Sigmoid colon (tissue), 7 donors: Measurements from ENCODE around the gene KLHL3. TPM values are rescaled to one million over a fixed set of nuclear protein-coding genes. Genes with fewer than 3 reads are reported as not detected.

Source experiments
- DNase-seq: peaks from one replicate; pipeline ENCODE4 v3.0.0-alpha.2; 2019
- H3K27ac ChIP-seq, 4 donors: fragments of 200-600 bp; sonication (generic); one replicate each; pipeline ENCODE4 v1.5.1; 2016 to 2019; ENCODE audit warnings: mild to moderate bottlenecking in 1 of 4
- H3K27me3 ChIP-seq, 3 donors: fragments of 200-600 bp; sonication (generic); one replicate each; pipeline ENCODE4 v1.5.1; 2019; ENCODE audit warnings: mild to moderate bottlenecking in 1 of 3
- H3K36me3 ChIP-seq, 4 donors: fragments of 200-600 bp; sonication (generic); one replicate each; pipeline ENCODE4 v1.5.1; 2016 to 2019
- H3K4me1 ChIP-seq, 4 donors: fragments of 200-600 bp; sonication (generic); one replicate each; pipeline ENCODE4 v1.5.1; 2017 to 2019
- H3K4me3 ChIP-seq, 4 donors: fragments of 200-600 bp; sonication (generic); one replicate each; pipeline ENCODE4 v1.5.1; 2017 to 2019; ENCODE audit warnings: mild to moderate bottlenecking in 2 of 4, moderate library complexity in 1 of 4
- H3K9me3 ChIP-seq, 4 donors: fragments of 200-600 bp in 3 of 4; sonication (generic) in 3 of 4; one replicate each; pipeline versions ENCODE4 v1.5.1 to v1.6.1; 2013 to 2019
- EP300 ChIP-seq, 4 donors: sonication (generic); formaldehyde crosslinking; IDR thresholded peaks; one replicate each; pipeline ENCODE4 v1.6.1; 2017; ENCODE audit warnings: antibody characterized with exemption in 4 of 4
- POLR2A ChIP-seq, 2 donors: fragments of 450-650 bp; IDR thresholded peaks; one replicate each; pipeline ENCODE4 v1.6.1; 2016; ENCODE audit warnings: antibody characterized with exemption in 2 of 2, mild to moderate bottlenecking in 2 of 2, moderate library complexity in 2 of 2
- POLR2AphosphoS5 ChIP-seq, 4 donors: sonication (generic); formaldehyde crosslinking; IDR thresholded peaks; one replicate each; pipeline ENCODE4 v1.6.1; 2017; ENCODE audit warnings: antibody characterized with exemption in 4 of 4
- WGBS, 2 donors: extraction: QIAGEN DNeasy Blood & Tissue Kit; methylation state at CpG; one replicate each; pipeline ENCODE4 v1.1.7; 2013; 5-methylcytosine and 5-hydroxymethylcytosine counted together
- intact Hi-C: fragments of 100-400 bp; cut with DNase I; formaldehyde crosslinking; loops from one replicate; pipeline ENCODE4 v1.15.1; 2023
- polyA plus RNA-seq, 3 donors: library from polyadenylated mRNA; stranded (reverse); fragments of 200-250 nt; gene quantifications; one replicate each; pipeline ENCODE4 v1.2.3, GENCODE V29; 2013
- total RNA-seq, 4 donors: library from RNA; depleted of rRNA; stranded (reverse); fragments of >200 nt; gene quantifications; one replicate each; pipeline ENCODE4 v1.1.0, GENCODE V29; 2016
- TF ChIP-seq, protein P1 (sequence below), 4 experiments: fragments of 450-650 bp in 3 of 4; fragments of 200-600 bp in 1 of 4; IDR thresholded peaks; one replicate each; pipeline ENCODE4 v1.5.1; 2016 to 2019; ENCODE audit warnings: antibody characterized with exemption in 4 of 4, mild to moderate bottlenecking in 3 of 4, moderate library complexity in 2 of 4
- donor health status: healthy with polysubstance abuse.
- donor health status: Bipolar disorder and iron deficiency.
- donor health status: healthy.

Gene KLHL3
- total and polyA plus RNA-seq, 7 donors, result 0.23 to 5.5 (median 3.5) TPM; not detected in 1

DNA sequence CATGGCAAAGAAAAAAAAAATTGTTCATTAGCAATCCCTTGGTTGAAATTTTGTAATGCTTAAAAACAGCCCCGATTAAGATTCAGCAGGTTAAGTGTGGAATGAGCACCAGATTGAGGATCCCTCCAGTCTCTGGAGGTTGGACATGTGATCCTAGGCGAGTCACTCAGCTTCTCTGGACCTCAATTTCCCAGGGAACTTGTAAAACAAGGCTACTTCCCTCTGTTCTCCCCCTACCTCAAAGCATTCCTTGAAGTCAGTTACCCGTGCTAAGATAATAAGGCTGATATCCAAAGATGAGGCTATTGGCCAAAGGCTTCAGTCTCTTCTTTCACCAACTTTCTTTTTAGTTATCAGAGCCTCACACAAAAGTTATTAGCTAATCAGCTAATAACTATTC, 2.9 kb downstream of the KLHL3 start:
- intact Hi-C loops, result no loop called here
- H3K4me3 ChIP-seq, result no peak overlapping the region
- H3K27me3 ChIP-seq, result no peaks in the 10 kb centered on the region
- no peak for TF ChIP-seq POLR2A (IDR thresholded peaks at IDR 0.05)
- H3K4me1 ChIP-seq, result peaks cover 0 to 19% (median 12%) of the 10 kb centered on the region in 4 donors
- no peak for DNase-seq
- H3K27ac ChIP-seq, result no peak overlapping the region
- 89 to 93% methylated on average over 3 of the region's 3 CpGs for WGBS, 2 donors
- no peaks in the 10 kb centered on the region for H3K9me3 ChIP-seq
- no peaks in the 10 kb centered on the region for H3K36me3 ChIP-seq

DNA sequence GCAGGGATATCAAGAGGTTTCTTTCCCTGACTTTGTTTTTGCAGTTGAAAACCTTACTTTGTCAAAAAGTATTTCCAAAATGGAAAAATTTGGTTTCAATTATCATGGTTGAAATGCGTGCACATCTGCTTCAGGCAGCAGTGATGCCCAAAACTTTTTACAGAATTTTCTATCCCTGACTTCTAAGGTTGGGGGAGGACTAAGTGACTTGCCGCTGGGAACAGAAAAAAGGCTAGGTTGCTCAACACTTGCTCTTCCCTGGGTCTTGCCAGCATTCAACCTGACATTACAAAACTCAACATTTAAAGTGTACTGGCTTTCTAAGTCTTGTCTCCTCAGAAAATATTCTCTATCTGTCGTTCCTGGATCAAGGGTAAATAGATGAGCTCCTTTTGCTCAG, 4.7 kb downstream of the KLHL3 start:
- Histone ChIP-seq H3K27ac (no peak overlapping the region), H3K4me1 (peaks cover 0 to 18% (median 10%) of the 10 kb centered on the region in 4 donors), H3K9me3 (no peaks in the 10 kb centered on the region), H3K36me3 (no peaks in the 10 kb centered on the region), H3K4me3 (no peak overlapping the region), H3K27me3 (no peaks in the 10 kb centered on the region)
- no peak for TF ChIP-seq POLR2AphosphoS5 (IDR thresholded peaks at IDR 0.05)
- DNase-seq, result no peak
- intact Hi-C loops, result no loop called here
- WGBS, 2 donors, result 95 to 96% methylated on average over 3 of the region's 3 CpGs

DNA sequence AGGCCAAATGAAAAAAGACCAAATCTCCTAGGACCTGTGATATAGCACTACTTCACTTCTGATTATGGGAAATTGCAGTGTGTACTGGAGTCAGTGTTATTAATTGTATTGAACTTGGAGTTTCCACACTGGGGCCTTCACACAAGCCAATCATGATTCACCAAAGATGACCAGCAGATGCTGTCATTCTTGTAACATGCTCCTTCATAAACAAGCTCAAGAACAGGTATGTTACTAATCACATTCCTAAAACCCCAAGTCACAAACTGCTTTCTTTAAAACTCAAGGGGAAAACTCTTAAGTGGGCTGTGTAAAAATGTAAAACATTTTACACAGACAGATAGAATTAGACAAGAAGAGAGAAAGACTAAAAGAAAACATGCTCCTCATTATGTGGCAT, 5.6 kb downstream of the KLHL3 start:
- no peak overlapping the region for H3K27ac ChIP-seq
- H3K4me3 ChIP-seq, result no peak overlapping the region
- intact Hi-C loops, result no loop called here
- no peaks in the 10 kb centered on the region for H3K36me3 ChIP-seq
- no peaks in the 10 kb centered on the region for H3K9me3 ChIP-seq
- H3K4me1 ChIP-seq, result peaks cover 0 to 10% (median 2%) of the 10 kb centered on the region in 4 donors
- TF ChIP-seq POLR2AphosphoS5 (IDR thresholded peaks at IDR 0.05), result no peak
- TF ChIP-seq POLR2A (IDR thresholded peaks at IDR 0.05), result no peak
- TF ChIP-seq EP300 (IDR thresholded peaks at IDR 0.05), result no peak
- TF ChIP-seq, protein P1, sequence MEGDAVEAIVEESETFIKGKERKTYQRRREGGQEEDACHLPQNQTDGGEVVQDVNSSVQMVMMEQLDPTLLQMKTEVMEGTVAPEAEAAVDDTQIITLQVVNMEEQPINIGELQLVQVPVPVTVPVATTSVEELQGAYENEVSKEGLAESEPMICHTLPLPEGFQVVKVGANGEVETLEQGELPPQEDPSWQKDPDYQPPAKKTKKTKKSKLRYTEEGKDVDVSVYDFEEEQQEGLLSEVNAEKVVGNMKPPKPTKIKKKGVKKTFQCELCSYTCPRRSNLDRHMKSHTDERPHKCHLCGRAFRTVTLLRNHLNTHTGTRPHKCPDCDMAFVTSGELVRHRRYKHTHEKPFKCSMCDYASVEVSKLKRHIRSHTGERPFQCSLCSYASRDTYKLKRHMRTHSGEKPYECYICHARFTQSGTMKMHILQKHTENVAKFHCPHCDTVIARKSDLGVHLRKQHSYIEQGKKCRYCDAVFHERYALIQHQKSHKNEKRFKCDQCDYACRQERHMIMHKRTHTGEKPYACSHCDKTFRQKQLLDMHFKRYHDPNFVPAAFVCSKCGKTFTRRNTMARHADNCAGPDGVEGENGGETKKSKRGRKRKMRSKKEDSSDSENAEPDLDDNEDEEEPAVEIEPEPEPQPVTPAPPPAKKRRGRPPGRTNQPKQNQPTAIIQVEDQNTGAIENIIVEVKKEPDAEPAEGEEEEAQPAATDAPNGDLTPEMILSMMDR (IDR thresholded peaks at IDR 0.05), result no peak
- no peak for DNase-seq
- H3K27me3 ChIP-seq, result no peaks in the 10 kb centered on the region

DNA sequence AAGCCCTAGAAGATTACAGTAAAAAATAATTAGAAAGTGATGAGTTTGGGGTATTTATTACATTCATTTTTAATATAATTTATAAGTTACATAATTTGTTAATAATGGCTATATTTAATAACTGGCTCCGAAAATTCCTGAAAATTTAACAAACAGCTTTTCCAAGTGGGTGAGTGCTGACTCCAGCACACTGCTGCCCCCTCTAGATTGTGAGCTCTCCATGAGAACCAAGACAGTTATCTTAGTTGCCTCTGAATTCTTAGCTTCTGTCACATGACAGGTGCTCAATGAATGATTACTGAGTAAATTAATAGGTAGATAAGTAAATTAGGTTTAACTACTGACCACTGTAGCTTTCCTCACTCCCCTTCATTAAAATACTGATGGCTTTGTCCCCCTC, 7.8 kb downstream of the KLHL3 start:
- 91 to 98% methylated on average over 1 of the region's 1 CpG for WGBS, 2 donors
- no peak overlapping the region for H3K4me3 ChIP-seq
- DNase-seq, result no peak
- no peaks in the 10 kb centered on the region for H3K36me3 ChIP-seq
- TF ChIP-seq EP300 (IDR thresholded peaks at IDR 0.05) (no peak), POLR2AphosphoS5 (IDR thresholded peaks at IDR 0.05) (no peak), POLR2A (IDR thresholded peaks at IDR 0.05) (no peak)
- TF ChIP-seq, protein P1 (IDR thresholded peaks at IDR 0.05), result no peak
- no peak overlapping the region for H3K27ac ChIP-seq
- no peaks in the 10 kb centered on the region for H3K27me3 ChIP-seq
- no peaks in the 10 kb centered on the region for H3K4me1 ChIP-seq
- H3K9me3 ChIP-seq, result peaks cover 0 to under 1% (median 0%) of the 10 kb centered on the region in 4 donors
- intact Hi-C loops, result no loop called here

DNA sequence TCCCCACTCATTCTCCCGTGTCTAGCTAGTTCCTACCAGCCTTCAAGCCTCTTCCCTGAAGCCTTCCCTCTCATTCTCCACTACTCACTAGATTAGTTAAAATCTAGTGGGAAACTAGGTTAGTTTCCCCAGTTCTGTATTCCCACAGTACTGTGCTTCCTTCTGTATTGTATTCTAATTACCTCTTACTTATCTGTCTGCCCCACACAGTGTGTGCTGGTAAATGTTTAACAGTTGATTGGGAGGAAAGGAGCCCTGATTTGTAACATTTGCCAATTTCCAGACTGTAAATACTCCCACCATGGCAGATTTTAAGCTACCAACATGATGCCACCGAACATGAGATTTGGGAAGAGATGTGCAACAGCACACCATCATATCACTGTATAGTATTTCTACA, 8.3 kb downstream of the KLHL3 start:
- TF ChIP-seq, protein P1 (IDR thresholded peaks at IDR 0.05), result no peak
- no peak for TF ChIP-seq POLR2AphosphoS5 (IDR thresholded peaks at IDR 0.05)
- TF ChIP-seq POLR2A (IDR thresholded peaks at IDR 0.05), result no peak
- TF ChIP-seq EP300 (IDR thresholded peaks at IDR 0.05), result no peak

DNA sequence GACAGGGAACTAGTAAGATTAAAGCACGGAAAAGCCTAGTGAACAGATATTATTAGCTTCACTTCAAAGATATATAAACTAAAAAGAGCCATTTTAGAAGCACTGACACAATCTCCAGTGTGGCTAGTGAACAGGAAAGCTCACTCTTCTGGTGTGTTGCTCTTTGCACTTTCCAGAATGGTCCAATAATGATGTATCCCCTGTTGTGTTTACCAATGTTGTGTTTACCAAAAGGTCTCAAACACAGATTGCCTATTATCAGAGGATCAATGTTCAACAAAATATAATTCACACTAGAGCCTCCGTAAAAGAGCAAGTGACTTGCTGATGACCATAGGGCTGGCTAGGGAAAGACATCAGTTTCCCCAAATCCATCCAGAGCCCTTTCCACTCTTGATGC, 11.6 kb downstream of the KLHL3 start:
- Histone ChIP-seq H3K27ac (no peak overlapping the region), H3K9me3 (peaks cover 0 to 2% (median 0%) of the 10 kb centered on the region in 4 donors), H3K36me3 (no peaks in the 10 kb centered on the region), H3K4me3 (no peak overlapping the region), H3K27me3 (no peaks in the 10 kb centered on the region), H3K4me1 (no peaks in the 10 kb centered on the region)
- no peak for DNase-seq
- intact Hi-C loops, result no loop called here
- 74 to 90% methylated on average over 2 of the region's 2 CpGs for WGBS, 2 donors
- no peak for TF ChIP-seq EP300 (IDR thresholded peaks at IDR 0.05)

More for the DNA sequence above, 8.3 kb downstream of the KLHL3 start:
- intact Hi-C loops, result no loop called here
- Histone ChIP-seq H3K9me3 (peaks cover 0 to 2% (median 0%) of the 10 kb centered on the region in 4 donors), H3K4me3 (no peak overlapping the region), H3K36me3 (no peaks in the 10 kb centered on the region), H3K4me1 (no peaks in the 10 kb centered on the region), H3K27me3 (no peaks in the 10 kb centered on the region), H3K27ac (no peak overlapping the region)
- 46 to 84% methylated on average over 2 of the region's 2 CpGs for WGBS, 2 donors
- DNase-seq, result no peak
